Loucy (cell line): Measurements from ENCODE around the gene ROR1.

Source experiments
- CTCF ChIP-seq: fragments of 200-600 bp; sonication (generic); conservative IDR thresholded peaks from 2 replicates; pipeline ENCODE4 v1.5.1; 2014; ENCODE audit warnings: mild to moderate bottlenecking, antibody characterized with exemption, low read length
- EZH2phosphoT487 ChIP-seq: fragments of 200-600 bp; IDR thresholded peaks from 2 replicates; pipeline ENCODE4 v1.6.1; 2018; ENCODE audit warnings: antibody characterized with exemption, mild to moderate bottlenecking, moderate library complexity, borderline replicate concordance

- TF ChIP-seq CTCF (no peak), EZH2phosphoT487 (no peak)
These were observed 300.9 kb downstream of the ROR1 start for GRCh38 chr1:64074767-64075166.
